Neutrophil (primary cell): ENCODE measurements around the gene HCFC1R1.
"Not testable (repeated sequence)": the region's sequence is repeated elsewhere in the genome, so short reads cannot be mapped to it uniquely, and the experiment has no call there.

Experiments used
- H3K27ac ChIP-seq: fragments of 200-600 bp; sonication (generic); 2 replicates; pipeline ENCODE4 v1.5.1; 2016; ENCODE audit warnings: mild to moderate bottlenecking, moderate library complexity
- H3K27me3 ChIP-seq: fragments of 200-600 bp; sonication (generic); 2 replicates; pipeline ENCODE4 v1.6.0; 2016; ENCODE audit warnings: mild to moderate bottlenecking
- H3K36me3 ChIP-seq: fragments of 200-600 bp; sonication (generic); 2 replicates; pipeline ENCODE4 v1.5.1; 2017
- H3K4me1 ChIP-seq, 2 experiments: fragments of 200-600 bp in 1 of 2; sonication (generic) in 1 of 2; 1 replicate in 1 of 2; 2 replicates in 1 of 2; pipeline versions ENCODE4 v1.5.1 to v1.6.1; 2013 to 2016; ENCODE audit warnings: low read depth in 1 of 2, low read length in 1 of 2, mild to moderate bottlenecking in 1 of 2, moderate library complexity in 1 of 2; ENCODE audit not compliant: control insufficient read depth in 1 of 2, insufficient read depth in 1 of 2
- H3K4me3 ChIP-seq, 2 experiments: fragments of 200-600 bp in 1 of 2; sonication (generic) in 1 of 2; 1 replicate in 1 of 2; 2 replicates in 1 of 2; pipeline ENCODE4 v1.5.1; 2013 to 2016; ENCODE audit warnings: low read depth in 1 of 2, low read length in 1 of 2, mild to moderate bottlenecking in 1 of 2, moderate library complexity in 1 of 2
- H3K9me3 ChIP-seq: fragments of 200-600 bp; sonication (generic); 2 replicates; pipeline ENCODE4 v1.5.1; 2016
- CTCF ChIP-seq: fragments of 200-600 bp; sonication (generic); IDR thresholded peaks from 2 replicates; pipeline ENCODE4 v1.5.1; 2016; ENCODE audit warnings: antibody characterized with exemption

HCFC1R1 gene

DNA sequence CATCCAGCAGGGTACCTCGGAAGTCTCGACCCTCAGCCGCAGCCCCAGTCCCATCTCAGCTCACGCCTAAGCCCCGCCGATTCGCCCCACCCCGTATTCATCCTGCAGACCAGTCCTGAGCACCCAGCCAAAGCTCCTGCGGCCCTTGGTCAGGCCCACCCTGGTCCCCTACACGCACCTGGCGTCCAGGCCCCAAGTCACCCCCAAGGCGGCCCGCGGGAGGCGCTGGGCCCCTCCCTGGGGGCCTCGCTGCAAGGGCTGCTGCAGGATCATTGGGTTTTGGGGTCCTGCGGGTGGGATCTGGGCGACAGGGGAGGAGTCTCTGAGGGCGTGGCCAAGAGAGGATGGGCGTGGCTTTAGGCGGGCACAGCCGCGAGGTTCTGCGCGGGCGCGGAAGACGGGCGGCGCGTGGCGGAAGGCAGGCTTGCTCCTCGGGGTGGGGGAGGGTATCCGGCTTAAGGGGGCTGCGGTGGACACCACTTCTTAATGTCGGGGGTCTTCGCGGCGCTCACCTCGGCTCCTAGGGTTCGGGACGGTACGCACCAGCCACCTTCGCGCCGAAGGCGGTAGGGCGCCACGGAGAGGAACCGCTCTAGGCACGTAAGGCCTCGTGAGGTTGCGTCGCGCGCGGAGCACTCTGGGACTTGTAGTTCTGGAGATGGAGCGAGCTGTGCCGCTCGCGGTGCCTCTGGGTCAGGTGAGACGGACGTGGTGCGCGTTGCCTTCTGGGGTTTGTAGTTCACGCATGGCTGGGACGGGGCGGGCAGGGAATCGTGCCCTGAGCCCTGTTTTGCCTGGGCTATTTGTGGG, at the start of gene HCFC1R1, which contains the start of gene THOC6:
Gene HCFC1R1, minus strand, starts transcription at position 274 of the 810 bp plus-strand sequence. Its CDS starts 1 bp downstream, at position 273.
Gene THOC6, plus strand, starts transcription at position 367 of the 810 bp plus-strand sequence. Its CDS starts 292 bp downstream, at position 659.
- H3K27ac ChIP-seq: peak within 1 kb of the TSS; percentile 90
- H3K36me3 ChIP-seq: peaks cover 14% of the 10 kb centered on the region
- H3K4me1 ChIP-seq: peaks cover 57 to 70% of the 10 kb centered on the region in 2 experiments
- H3K27me3 ChIP-seq: peaks cover 13% of the 10 kb centered on the region
- peak within 1 kb of the TSS; percentile 74 to 95 for H3K4me3 ChIP-seq
- TF ChIP-seq CTCF: peak; percentile 49
- H3K9me3 ChIP-seq: no peaks in the 10 kb centered on the region

GRCh38 chr16:3073448-3073847, 49.7 kb upstream of the HCFC1R1 start:
- Histone ChIP-seq H3K9me3 (no peaks in the 10 kb centered on the region), H3K27ac (peak overlapping the region; percentile 91), H3K4me3 (peak overlapping the region; percentile 58 to 59), H3K36me3 (peaks cover 23% of the 10 kb centered on the region), H3K4me1 (peaks cover 76 to 77% of the 10 kb centered on the region in 2 experiments), H3K27me3 (no peaks in the 10 kb centered on the region)
- no peak for TF ChIP-seq CTCF

DNA sequence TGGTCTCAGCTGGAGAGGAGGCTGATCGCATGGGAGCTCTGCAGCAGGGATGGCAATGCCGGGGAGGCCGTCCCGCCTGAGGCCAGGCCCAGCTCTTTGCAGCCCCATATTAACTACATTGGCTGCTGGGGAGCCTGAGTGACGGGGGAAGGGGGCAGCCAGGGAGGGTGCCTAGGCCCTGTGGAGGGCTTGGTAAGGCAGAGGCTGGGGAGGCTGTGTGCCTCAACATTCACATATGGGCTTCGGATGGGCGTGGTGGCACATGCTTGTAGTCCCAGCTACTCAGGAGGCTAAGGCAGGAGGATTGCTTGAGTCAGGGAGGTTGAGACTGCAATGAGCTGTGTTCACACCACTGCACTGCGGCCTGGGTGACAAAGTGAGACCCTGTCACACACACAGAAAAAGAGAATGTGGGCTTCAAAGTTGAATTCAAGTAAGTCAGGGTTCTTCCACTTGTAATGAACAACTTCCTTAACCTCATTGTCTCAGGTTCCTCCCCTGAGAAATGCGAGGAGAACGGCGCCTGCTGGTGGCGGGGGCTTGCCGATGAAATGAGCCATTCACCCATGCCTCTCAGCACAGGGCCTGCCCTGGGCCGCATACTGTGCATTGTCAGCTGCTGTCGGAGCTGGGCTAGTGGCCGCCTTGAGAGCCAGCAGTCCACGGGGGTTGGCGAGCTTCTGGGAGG, 49.0 kb upstream of the HCFC1R1 start:
- H3K9me3 ChIP-seq, H3K27me3 ChIP-seq: not testable (repeated sequence)
- H3K4me1 ChIP-seq: peaks cover 76 to 77% of the 10 kb centered on the region in 2 experiments
- H3K36me3 ChIP-seq: peaks cover 16% of the 10 kb centered on the region
- H3K4me3 ChIP-seq: peak overlapping the region; percentile 20 to 30
- peak overlapping the region; percentile 91 for H3K27ac ChIP-seq

- H3K9me3 ChIP-seq, H3K4me3 ChIP-seq, H3K27me3 ChIP-seq: not testable (repeated sequence)
- Histone ChIP-seq H3K36me3 (peaks cover 10% of the 10 kb centered on the region), H3K4me1 (peaks cover 76 to 77% of the 10 kb centered on the region in 2 experiments), H3K27ac (peak overlapping the region; percentile 91)
Observed at GRCh38 chr16:3072148-3072547, 48.4 kb upstream of the HCFC1R1 start.

GRCh38 chr16:3071655-3072054, 47.9 kb upstream of the HCFC1R1 start:
- peaks cover 5% of the 10 kb centered on the region for H3K36me3 ChIP-seq
- peak overlapping the region; percentile 91 for H3K27ac ChIP-seq
- H3K4me1 ChIP-seq: peaks cover 72 to 73% of the 10 kb centered on the region in 2 experiments
- H3K27me3 ChIP-seq: no peaks in the 10 kb centered on the region
- H3K4me3 ChIP-seq: no peak overlapping the region
- no peaks in the 10 kb centered on the region for H3K9me3 ChIP-seq
- no peak for TF ChIP-seq CTCF

DNA sequence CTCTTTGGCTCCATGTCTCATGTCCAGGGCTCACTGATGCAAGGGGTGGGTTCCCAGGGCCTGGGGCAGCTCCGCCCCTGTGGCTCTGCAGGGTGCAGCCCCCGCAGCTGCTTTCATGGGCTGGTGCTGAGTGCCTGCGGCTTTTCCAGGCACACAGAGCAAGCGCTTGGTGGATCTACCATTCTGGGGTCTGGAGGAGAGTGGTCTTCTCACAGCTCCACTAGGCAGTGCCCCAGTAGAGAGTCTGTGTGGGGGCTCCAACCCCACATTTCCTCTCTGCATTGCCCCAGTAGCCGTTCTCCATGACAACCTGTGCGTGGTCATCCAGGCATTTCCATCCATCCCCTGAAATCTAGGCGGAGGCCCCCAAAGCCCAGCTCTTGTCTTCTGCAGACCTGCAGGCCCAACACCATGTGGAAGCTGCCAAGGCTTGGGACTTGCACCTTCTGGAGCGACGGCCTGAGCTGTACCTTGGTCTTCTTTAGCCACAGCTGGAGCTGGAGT, 46.9 kb upstream of the HCFC1R1 start:
- TF ChIP-seq CTCF: no peak
- H3K27me3 ChIP-seq: no peaks in the 10 kb centered on the region
- H3K4me3 ChIP-seq: no peak overlapping the region
- H3K27ac ChIP-seq: peak overlapping the region; percentile 91
- no peaks in the 10 kb centered on the region for H3K36me3 ChIP-seq
- no peaks in the 10 kb centered on the region for H3K9me3 ChIP-seq
- peaks cover 62 to 63% of the 10 kb centered on the region in 2 experiments for H3K4me1 ChIP-seq

DNA sequence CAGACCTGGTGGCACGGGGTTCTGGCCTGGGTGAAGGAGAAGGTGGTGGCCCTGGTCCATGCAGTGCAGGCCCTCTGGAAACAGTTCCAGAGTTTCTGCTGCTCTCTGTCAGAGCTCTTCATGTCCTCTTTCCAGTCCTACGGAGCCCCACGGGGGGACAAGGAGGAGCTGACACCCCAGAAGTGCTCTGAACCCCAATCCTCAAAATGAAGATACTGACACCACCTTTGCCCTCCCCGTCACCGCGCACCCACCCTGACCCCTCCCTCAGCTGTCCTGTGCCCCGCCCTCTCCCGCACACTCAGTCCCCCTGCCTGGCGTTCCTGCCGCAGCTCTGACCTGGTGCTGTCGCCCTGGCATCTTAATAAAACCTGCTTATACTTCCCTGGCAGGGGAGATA, 45.4 kb upstream of the HCFC1R1 start:
- H3K27me3 ChIP-seq, H3K9me3 ChIP-seq, H3K36me3 ChIP-seq, H3K4me3 ChIP-seq: not testable (repeated sequence)
- Histone ChIP-seq H3K27ac (peak overlapping the region; percentile 31), H3K4me1 (peaks cover 47 to 48% of the 10 kb centered on the region in 2 experiments)
